Keratinocyte (primary cell): ENCODE measurements around the gene PHRF1. TPM values are rescaled to one million over a fixed set of nuclear protein-coding genes. Genes with fewer than 3 reads are reported as not detected.

ENCODE experiments used
- DNase-seq: peaks from one replicate; pipeline ENCODE4 v3.0.0-alpha.2; 2011; ENCODE audit warnings: low read depth, missing footprints, low spot score
- FAIRE-seq: peaks from 2 replicates; lab custom pipeline; 2011; peaks lifted over from hg19 to GRCh38; lab: Jason Lieb, UNC
- H2AFZ ChIP-seq: 2 replicates; pipeline ENCODE4 v1.6.0; 2012; ENCODE audit warnings: low read length, control low read depth, inconsistent platforms; ENCODE audit not compliant: control insufficient read depth
- H3K27ac ChIP-seq: 2 replicates; pipeline ENCODE4 v1.5.1; 2011; ENCODE audit warnings: low read length; ENCODE audit not compliant: control insufficient read depth, insufficient read depth
- H3K27me3 ChIP-seq: 3 replicates; pipeline ENCODE4 v1.6.0; 2011; ENCODE audit warnings: low read length; ENCODE audit not compliant: control insufficient read depth, insufficient read depth; ENCODE audit errors: extremely low read depth
- H3K36me3 ChIP-seq, 2 experiments: 2 replicates in 1 of 2; 3 replicates in 1 of 2; pipeline ENCODE4 v1.5.1; 2011; ENCODE audit warnings: low read length in 2 of 2, mild to moderate bottlenecking in 1 of 2; ENCODE audit not compliant: control insufficient read depth in 2 of 2, insufficient read depth in 2 of 2; ENCODE audit errors: extremely low read depth in 1 of 2
- H3K4me1 ChIP-seq: 3 replicates; pipeline ENCODE4 v1.5.1; 2011; ENCODE audit warnings: low read length; ENCODE audit not compliant: control insufficient read depth, insufficient read depth; ENCODE audit errors: extremely low read depth
- H3K4me2 ChIP-seq: 3 replicates; pipeline ENCODE4 v1.6.0; 2011; ENCODE audit warnings: low read depth, low read length; ENCODE audit not compliant: control insufficient read depth, insufficient read depth; ENCODE audit errors: extremely low read depth
- H3K4me3 ChIP-seq, 3 experiments: fragments of 200-600 bp in 1 of 3; sonication (generic) in 1 of 3; 2 replicates in 2 of 3; 3 replicates in 1 of 3; pipeline ENCODE4 v1.5.1; 2011 to 2016; ENCODE audit warnings: low read length in 3 of 3, mild to moderate bottlenecking in 3 of 3, control low read depth in 2 of 3, inconsistent platforms in 1 of 3, low read depth in 1 of 3, mixed read lengths in 1 of 3, mixed run types in 1 of 3, moderate library complexity in 1 of 3; ENCODE audit not compliant: control insufficient read depth in 2 of 3, insufficient read depth in 2 of 3; ENCODE audit errors: extremely low read depth in 1 of 3
- H3K79me2 ChIP-seq: 2 replicates; pipeline ENCODE4 v1.6.0; 2012; ENCODE audit warnings: low read length; ENCODE audit not compliant: control insufficient read depth, insufficient read depth
- H3K9ac ChIP-seq: 3 replicates; pipeline ENCODE4 v1.6.0; 2011; ENCODE audit warnings: low read length; ENCODE audit not compliant: control insufficient read depth, insufficient read depth; ENCODE audit errors: extremely low read depth
- H3K9me1 ChIP-seq: 3 replicates; pipeline ENCODE4 v1.6.0; 2011; ENCODE audit warnings: low read length; ENCODE audit not compliant: control insufficient read depth, insufficient read depth; ENCODE audit errors: extremely low read depth
- H3K9me3 ChIP-seq: 2 replicates; pipeline ENCODE4 v1.5.1; 2012; ENCODE audit warnings: low read depth, low read length; ENCODE audit not compliant: control insufficient read depth
- H4K20me1 ChIP-seq: 3 replicates; pipeline ENCODE4 v1.6.0; 2011; ENCODE audit warnings: low read length; ENCODE audit not compliant: control insufficient read depth, insufficient read depth; ENCODE audit errors: extremely low read depth
- CTCF ChIP-seq, 3 experiments: IDR thresholded peaks in 1 of 3; conservative IDR thresholded peaks in 1 of 3; optimal IDR thresholded peaks in 1 of 3; 2 replicates in 2 of 3; 3 replicates in 1 of 3; pipeline versions ENCODE3 to v1.5.1; 2011; ENCODE audit warnings: low read length in 3 of 3, mild to moderate bottlenecking in 3 of 3, moderate library complexity in 2 of 3, control low read depth in 1 of 3, inconsistent platforms in 1 of 3; ENCODE audit not compliant: insufficient read depth in 2 of 3; ENCODE audit errors: extremely low read depth in 1 of 3
- EZH2 ChIP-seq: IDR thresholded peaks from one replicate; pipeline ENCODE4 v1.6.1; 2012; ENCODE audit warnings: inconsistent platforms, mild to moderate bottlenecking, low read length, moderate library complexity
- dilution Hi-C: fragments of 300-500 bp; cut with MboI; formaldehyde crosslinking; loops from one replicate; pipeline ENCODE4 v1.7.0; 2020; ENCODE audit warnings: low sequenced_read_pairs; ENCODE audit not compliant: extremely low pct_ligation_motif_present
- polyA plus RNA-seq, 5 experiments: library from polyadenylated mRNA; depleted of rRNA in 3 of 5; stranded (reverse) in 3 of 5; stranded (forward) in 1 of 5; unstranded in 1 of 5; fragments of >200 nt; gene quantifications; 1 replicate in 1 of 5; 2 replicates in 3 of 5; 3 replicates in 1 of 5; pipeline versions ENCODE4 v1.2.1 to v1.2.3, GENCODE V29; 2011 to 2012; ENCODE audit warnings: missing spikeins in 2 of 5, low read depth in 1 of 5, low replicate concordance in 1 of 5

PHRF1 gene
- polyA plus RNA-seq, 1 donor (not counting 4 experiments of a cell fraction or from before 2014, with no cell fraction given) = 10.7 TPM

GRCh38 chr11:589798-590197, 13.5 kb downstream of the PHRF1 start:
- Histone ChIP-seq H4K20me1 (no peaks in the 10 kb centered on the region), H3K9me3 (no peaks in the 10 kb centered on the region), H3K4me2 (no peak overlapping the region), H3K9ac (no peak overlapping the region), H3K79me2 (peaks cover 57% of the 10 kb centered on the region), H3K36me3 (peaks cover 45 to 48% of the 10 kb centered on the region in 2 experiments), H3K27me3 (no peaks in the 10 kb centered on the region), H3K4me3 (no peak overlapping the region), H3K27ac (no peak overlapping the region), H3K9me1 (no peaks in the 10 kb centered on the region), H3K4me1 (no peaks in the 10 kb centered on the region), H2AFZ (no peak overlapping the region)
- no peak for TF ChIP-seq EZH2
- no peak for TF ChIP-seq CTCF (optimal IDR thresholded peaks at IDR 0.05 in 1 of 3, IDR thresholded peaks at IDR 0.05 in 1 of 3, conservative IDR thresholded peaks at IDR 0.05 in 1 of 3; ENCODE audit: extremely low read depth in 1 of 3, insufficient read depth in 2 of 3, low read length in 3 of 3)
- dilution Hi-C loops = no loop called here
- DNase-seq = no peak
- FAIRE-seq = no peak

- H3K27ac ChIP-seq = no peak overlapping the region
- DNase-seq (no peak), FAIRE-seq (no peak)
- peaks cover 47 to 55% of the 10 kb centered on the region in 2 experiments for H3K36me3 ChIP-seq
- H3K9me1 ChIP-seq = no peaks in the 10 kb centered on the region
- dilution Hi-C loops = no loop called here
- H2AFZ ChIP-seq = no peak overlapping the region
- H3K79me2 ChIP-seq = peaks cover 56% of the 10 kb centered on the region
- no peaks in the 10 kb centered on the region for H4K20me1 ChIP-seq
- H3K9me3 ChIP-seq = no peaks in the 10 kb centered on the region
- H3K4me1 ChIP-seq = no peaks in the 10 kb centered on the region
- no peak overlapping the region for H3K9ac ChIP-seq
- H3K4me3 ChIP-seq = no peak overlapping the region
- TF ChIP-seq EZH2 (no peak), CTCF (optimal IDR thresholded peaks at IDR 0.05 in 1 of 3, IDR thresholded peaks at IDR 0.05 in 1 of 3, conservative IDR thresholded peaks at IDR 0.05 in 1 of 3; ENCODE audit: extremely low read depth in 1 of 3, insufficient read depth in 2 of 3, low read length in 3 of 3) (no peak)
- no peaks in the 10 kb centered on the region for H3K27me3 ChIP-seq
- no peak overlapping the region for H3K4me2 ChIP-seq
Measured at GRCh38 chr11:590997-591396, 14.7 kb downstream of the PHRF1 start.
